HL-60 (cell line): ENCODE data around the gene OSM.

ENCODE experiments used
- DNase-seq, 2 experiments: peaks; one replicate each; pipeline ENCODE4 v3.0.0-alpha.2; 2010 to 2020; ENCODE audit warnings: low read depth in 1 of 2, low spot score in 1 of 2
- H3K27ac ChIP-seq: fragments of 250-450 bp; sonication (Bioruptor Pico); replicated peaks from 2 replicates; pipeline ENCODE4 v1.5.1; 2020; ENCODE audit warnings: mild to moderate bottlenecking, moderate library complexity
- H3K27me3 ChIP-seq: fragments of 250-450 bp; sonication (Bioruptor Pico); 2 replicates; pipeline ENCODE4 v1.5.1; 2021; ENCODE audit warnings: mild to moderate bottlenecking, moderate library complexity; ENCODE audit not compliant: insufficient read depth, poor library complexity, severe bottlenecking
- H3K4me3 ChIP-seq: replicated peaks from 2 replicates; pipeline ENCODE4 v1.5.1; 2011; ENCODE audit warnings: mild to moderate bottlenecking, control low read depth, low read length; ENCODE audit not compliant: insufficient read depth
- GABPA ChIP-seq: IDR thresholded peaks from 2 replicates; pipeline ENCODE4 v1.6.1; 2012; ENCODE audit warnings: low read depth
- POLR2AphosphoS5 ChIP-seq: IDR thresholded peaks from 2 replicates; pipeline ENCODE4 v1.6.1; 2012; ENCODE audit warnings: low read depth
- SPI1 ChIP-seq: IDR thresholded peaks from 2 replicates; pipeline ENCODE4 v1.6.1; 2012; ENCODE audit warnings: low read depth, mild to moderate bottlenecking, borderline replicate concordance
- TF ChIP-seq, protein P1 (sequence below): IDR thresholded peaks from one replicate; pipeline ENCODE4 v1.5.1; 2011; ENCODE audit warnings: low read length, control low read depth, inconsistent platforms; ENCODE audit not compliant: insufficient read depth
- TF ChIP-seq, protein P2 (sequence below): IDR thresholded peaks from 2 replicates; pipeline ENCODE4 v1.6.1; 2012; ENCODE audit warnings: low read depth; ENCODE audit not compliant: insufficient replicate concordance

OSM gene

DNA sequence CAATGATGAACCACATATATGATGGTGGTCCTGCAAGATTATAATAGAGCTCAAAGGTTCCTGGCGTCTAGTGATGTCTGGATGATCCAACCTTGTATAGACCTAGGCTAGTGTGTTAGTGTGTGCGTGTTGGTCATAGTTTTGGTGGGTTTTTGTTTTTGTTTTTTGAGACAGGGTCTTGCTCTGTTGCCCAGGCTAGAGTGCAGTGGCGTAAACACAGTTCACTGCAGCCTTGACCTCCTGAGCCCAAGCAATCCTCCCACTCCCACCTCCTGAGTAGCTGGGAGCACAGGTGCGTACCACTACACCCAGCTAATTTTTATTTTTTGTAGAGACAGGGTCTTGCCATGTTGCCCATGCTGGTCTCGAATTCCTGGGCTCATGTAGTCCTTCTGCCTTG lies 13.3 kb upstream of the OSM start:
- TF ChIP-seq, protein P1, sequence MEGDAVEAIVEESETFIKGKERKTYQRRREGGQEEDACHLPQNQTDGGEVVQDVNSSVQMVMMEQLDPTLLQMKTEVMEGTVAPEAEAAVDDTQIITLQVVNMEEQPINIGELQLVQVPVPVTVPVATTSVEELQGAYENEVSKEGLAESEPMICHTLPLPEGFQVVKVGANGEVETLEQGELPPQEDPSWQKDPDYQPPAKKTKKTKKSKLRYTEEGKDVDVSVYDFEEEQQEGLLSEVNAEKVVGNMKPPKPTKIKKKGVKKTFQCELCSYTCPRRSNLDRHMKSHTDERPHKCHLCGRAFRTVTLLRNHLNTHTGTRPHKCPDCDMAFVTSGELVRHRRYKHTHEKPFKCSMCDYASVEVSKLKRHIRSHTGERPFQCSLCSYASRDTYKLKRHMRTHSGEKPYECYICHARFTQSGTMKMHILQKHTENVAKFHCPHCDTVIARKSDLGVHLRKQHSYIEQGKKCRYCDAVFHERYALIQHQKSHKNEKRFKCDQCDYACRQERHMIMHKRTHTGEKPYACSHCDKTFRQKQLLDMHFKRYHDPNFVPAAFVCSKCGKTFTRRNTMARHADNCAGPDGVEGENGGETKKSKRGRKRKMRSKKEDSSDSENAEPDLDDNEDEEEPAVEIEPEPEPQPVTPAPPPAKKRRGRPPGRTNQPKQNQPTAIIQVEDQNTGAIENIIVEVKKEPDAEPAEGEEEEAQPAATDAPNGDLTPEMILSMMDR = no peak
- TF ChIP-seq POLR2AphosphoS5 (no peak), GABPA (no peak), SPI1 (no peak)
- TF ChIP-seq, protein P2, sequence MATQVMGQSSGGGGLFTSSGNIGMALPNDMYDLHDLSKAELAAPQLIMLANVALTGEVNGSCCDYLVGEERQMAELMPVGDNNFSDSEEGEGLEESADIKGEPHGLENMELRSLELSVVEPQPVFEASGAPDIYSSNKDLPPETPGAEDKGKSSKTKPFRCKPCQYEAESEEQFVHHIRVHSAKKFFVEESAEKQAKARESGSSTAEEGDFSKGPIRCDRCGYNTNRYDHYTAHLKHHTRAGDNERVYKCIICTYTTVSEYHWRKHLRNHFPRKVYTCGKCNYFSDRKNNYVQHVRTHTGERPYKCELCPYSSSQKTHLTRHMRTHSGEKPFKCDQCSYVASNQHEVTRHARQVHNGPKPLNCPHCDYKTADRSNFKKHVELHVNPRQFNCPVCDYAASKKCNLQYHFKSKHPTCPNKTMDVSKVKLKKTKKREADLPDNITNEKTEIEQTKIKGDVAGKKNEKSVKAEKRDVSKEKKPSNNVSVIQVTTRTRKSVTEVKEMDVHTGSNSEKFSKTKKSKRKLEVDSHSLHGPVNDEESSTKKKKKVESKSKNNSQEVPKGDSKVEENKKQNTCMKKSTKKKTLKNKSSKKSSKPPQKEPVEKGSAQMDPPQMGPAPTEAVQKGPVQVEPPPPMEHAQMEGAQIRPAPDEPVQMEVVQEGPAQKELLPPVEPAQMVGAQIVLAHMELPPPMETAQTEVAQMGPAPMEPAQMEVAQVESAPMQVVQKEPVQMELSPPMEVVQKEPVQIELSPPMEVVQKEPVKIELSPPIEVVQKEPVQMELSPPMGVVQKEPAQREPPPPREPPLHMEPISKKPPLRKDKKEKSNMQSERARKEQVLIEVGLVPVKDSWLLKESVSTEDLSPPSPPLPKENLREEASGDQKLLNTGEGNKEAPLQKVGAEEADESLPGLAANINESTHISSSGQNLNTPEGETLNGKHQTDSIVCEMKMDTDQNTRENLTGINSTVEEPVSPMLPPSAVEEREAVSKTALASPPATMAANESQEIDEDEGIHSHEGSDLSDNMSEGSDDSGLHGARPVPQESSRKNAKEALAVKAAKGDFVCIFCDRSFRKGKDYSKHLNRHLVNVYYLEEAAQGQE = no peak
- H3K27ac ChIP-seq = no peak overlapping the region
- DNase-seq = no peak
- no peak overlapping the region for H3K4me3 ChIP-seq
- no peaks in the 10 kb centered on the region for H3K27me3 ChIP-seq

DNA sequence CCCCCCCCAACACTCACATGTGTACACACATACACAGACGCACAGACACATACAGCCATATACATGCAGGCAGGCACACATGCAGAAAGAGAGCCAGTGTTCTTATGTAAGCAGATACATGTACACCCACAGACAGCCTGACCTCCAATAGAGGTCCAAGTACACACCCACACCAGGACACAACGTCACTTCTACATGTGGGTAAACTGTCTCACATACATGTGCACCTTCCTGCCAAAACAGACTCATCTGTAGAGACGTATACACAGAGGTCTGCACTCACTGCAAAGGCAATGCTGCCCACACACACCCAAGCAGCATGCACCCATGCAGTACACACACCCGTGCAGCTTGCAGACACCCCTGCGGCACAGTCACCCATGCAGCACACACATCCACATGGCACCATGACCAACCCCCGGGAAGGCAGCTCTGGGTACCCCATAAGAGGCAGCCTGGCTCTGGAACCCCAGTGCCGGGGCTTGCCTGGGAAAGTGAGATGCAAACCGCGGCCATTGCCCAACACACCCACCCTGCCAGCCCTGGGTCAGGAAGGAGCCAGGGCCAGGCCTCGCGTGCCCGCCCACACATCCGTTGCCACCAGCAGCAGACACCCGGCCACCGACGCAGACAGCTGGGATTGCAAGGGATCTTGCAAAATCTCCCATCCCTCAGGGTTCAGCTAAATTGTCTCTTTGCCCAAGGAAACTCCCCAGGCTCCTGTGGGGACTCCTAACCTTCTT lies 12.6 kb upstream of the OSM start:
- H3K4me3 ChIP-seq = no peak overlapping the region
- H3K27me3 ChIP-seq = no peaks in the 10 kb centered on the region
- TF ChIP-seq, protein P1 = no peak
- TF ChIP-seq POLR2AphosphoS5 = peak; percentile 92
- peak; percentile 81 to 94 for DNase-seq
- peak overlapping the region; percentile 37 for H3K27ac ChIP-seq

GRCh38 chr22:30277547-30278344 lies 11.1 kb upstream of the OSM start:
- no peak for TF ChIP-seq POLR2AphosphoS5
- TF ChIP-seq, protein P1 = no peak
- TF ChIP-seq SPI1 = peak; percentile 65; the same call in 1 of the 2 replicates
- H3K27ac ChIP-seq = peak overlapping the region; percentile 47
- no peak overlapping the region for H3K4me3 ChIP-seq
- peak in 1 of 2 experiments; percentile 40 for DNase-seq
- H3K27me3 ChIP-seq = no peaks in the 10 kb centered on the region

DNA sequence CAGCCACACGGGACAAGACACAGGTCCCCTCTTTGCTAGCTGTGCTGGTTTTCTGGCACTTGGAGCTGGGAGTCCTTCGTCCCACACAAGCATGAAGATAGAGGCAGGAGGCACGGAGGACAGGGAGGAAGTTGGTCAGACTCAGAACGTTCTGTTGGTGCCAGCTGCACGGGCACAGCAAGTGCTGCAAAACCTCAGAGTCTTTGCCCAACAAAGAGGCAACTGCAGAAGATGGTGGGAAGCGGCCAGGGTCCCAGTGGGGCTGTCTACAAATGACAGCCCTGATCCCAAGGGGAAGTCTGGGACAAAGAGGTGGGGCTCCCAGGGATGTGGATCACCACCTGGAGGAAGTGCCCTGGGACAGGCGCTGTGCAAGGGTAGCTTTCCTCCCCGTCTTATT lies 9.4 kb upstream of the OSM start:
- Histone ChIP-seq H3K4me3 (no peak overlapping the region), H3K27ac (peak overlapping the region; percentile 41), H3K27me3 (no peaks in the 10 kb centered on the region)
- DNase-seq = peak in 1 of 2 experiments; percentile 72
- TF ChIP-seq GABPA = no peak
- peak; percentile 74; the same call in 1 of the 2 replicates for TF ChIP-seq SPI1

DNA sequence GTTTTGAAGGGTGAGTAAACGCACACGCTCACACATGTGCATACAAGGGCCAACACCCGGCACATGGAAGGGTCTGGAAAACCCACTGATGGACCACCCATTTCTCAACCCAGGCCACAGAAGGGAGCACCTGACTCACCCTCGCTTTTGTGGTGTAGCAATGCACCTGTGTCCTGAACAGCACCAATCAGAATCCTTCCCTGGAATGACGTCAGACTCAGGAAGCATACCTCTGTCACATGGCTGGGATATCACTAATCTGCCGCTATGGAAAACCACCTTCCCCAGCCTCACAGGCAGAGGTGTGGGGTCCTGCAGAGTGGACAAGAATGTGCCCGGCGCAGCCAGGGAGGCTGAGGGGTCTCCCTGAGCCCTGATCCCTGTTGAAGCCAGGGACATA lies 9.0 kb upstream of the OSM start:
- H3K27me3 ChIP-seq = no peaks in the 10 kb centered on the region
- DNase-seq = no peak
- no peak overlapping the region for H3K4me3 ChIP-seq
- TF ChIP-seq, protein P1 = no peak
- TF ChIP-seq, protein P2 = no peak
- TF ChIP-seq GABPA (no peak), POLR2AphosphoS5 (no peak), SPI1 (no peak)
- H3K27ac ChIP-seq = peak overlapping the region; percentile 41
